Midbrain (tissue), 1 donor: ENCODE results near the gene CFL1.

Experiments used
- DNase-seq: peaks from one replicate; lab custom pipeline; 2025; lab: John Stamatoyannopoulos, UW

CFL1 gene

DNA sequence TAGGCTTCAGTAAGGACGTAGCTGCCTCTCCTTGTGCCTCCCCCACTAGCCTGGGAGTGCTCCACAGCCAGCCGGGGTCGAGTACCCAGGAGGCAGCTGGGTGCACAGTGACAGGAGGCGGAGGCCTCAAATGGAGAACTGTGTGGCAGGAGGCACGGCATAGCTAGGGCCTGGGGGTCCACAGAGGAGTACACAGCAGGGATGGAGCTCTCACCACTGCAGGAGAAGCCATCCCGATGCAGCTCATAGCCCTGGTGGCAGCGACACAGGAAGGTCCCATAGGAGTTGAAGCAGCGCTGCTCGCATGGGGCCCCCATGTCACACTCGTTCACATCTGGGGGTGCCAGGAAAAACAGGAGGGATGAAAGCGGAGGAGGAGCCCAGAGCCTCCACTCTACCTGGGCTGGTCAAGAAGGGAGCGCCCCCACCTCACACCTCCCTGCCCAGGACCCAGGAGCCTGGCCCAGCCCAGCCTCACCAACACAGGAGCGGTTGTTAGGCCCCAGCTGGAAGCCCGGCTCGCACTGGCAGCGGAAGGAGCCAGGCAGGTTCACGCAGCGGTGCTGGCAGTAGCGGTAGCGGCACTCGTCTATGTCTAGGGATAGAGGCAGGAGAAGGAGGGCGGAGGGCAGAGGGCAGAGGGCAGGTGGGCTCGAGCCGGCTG lies 11.8 kb upstream of the CFL1 start:
- DNase-seq, result no peak

DNA sequence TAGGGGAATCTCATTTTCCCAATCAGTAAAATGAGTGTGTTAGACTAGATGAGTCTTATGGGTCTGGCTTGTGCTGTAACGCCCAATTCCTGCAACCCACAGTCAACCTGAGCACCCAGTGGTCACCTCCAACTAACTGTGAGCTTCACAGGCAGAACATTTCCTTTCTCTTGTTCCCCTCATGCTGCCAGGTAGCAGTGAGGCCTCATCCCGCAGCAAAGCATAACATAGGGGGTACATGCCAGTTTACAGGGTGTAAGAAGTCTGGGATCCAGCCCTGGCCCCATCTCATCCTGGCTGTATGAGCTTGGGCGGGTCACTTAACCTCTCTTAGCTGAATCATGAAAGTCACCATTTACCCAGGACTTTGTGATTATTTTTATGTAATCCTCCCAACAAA lies 10.9 kb upstream of the CFL1 start:
- no peak for DNase-seq

GRCh38 chr11:65868076-65868667 lies 10.2 kb upstream of the CFL1 start:
- peak; percentile 22 for DNase-seq

DNA sequence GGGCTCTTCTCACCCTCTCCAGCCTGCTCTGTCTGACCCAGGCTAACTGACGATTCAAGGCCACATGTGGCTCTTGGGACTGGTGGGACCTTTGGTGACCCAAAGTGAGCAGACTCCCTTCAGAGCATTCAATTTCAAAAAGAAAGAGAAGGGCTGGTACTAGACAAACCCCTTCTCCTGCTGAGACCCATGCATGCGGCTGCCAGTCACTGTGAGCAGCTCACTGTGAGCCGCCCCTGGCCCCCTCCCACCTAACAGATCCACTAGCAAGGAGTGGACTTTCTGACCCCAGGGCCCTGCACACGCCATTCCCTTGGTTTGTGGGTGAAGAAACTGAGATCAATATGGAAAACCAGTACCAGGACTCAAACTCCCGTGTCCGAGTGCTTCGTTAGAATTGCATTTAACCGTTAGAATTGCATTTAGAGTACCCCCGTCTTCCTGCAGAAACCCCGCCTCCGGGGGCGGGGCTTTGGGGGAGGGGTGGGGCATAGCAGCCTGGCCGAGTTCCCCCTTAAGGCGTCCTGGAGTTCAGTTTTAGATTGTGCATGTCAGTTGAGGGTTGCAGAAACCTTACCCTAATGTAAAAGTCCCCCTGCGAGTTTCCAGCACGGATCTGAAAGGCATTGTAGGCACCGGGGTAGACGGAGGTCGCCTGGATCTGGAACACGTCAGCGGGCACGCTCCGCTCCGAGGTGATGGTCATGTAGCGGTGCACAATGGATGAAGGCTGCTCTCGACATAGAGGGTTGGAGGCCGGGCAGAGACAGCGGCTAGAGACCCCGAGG lies 9.5 kb upstream of the CFL1 start:
- DNase-seq, result no peak

DNA sequence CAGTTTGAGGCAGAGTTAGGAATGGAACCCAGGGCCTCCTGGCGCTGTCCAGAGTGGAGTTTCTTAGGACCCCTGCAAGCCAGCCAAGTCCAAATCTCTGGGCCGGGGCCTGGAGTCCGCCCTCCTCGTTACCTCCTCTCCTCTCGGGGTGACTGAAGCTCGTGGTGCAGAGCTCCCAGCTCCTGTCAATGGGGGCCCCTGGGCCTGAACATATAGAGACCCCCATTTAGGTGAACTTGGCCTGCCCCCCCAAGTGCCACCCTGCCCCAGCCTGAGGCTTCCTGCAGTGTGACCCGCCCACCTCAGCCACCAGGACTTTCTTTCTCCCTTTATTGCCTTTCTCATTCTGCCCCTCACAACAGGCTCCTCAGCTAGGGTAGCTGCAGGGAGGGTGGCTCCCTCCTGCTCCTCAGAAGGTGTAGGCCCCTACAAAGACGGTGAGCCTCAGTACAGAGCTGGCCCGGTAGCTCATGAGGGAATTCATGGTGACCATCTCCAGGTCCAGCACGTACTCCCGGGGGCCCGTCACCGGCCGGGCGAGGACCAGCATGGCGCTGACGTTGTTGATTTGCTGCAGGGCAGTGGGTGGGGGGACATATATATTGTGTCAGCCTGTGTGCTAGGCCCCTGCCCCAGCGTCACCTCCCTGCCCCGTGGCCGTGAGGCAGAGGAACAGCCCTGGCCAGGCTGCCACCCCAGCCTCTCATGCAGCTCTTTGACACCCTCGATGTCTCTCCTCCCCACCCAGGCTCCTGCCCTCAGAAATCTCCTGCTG lies 8.7 kb upstream of the CFL1 start:
- DNase-seq, result no peak

GRCh38 chr11:65865550-65866172 lies 7.7 kb upstream of the CFL1 start:
- no peak for DNase-seq

DNA sequence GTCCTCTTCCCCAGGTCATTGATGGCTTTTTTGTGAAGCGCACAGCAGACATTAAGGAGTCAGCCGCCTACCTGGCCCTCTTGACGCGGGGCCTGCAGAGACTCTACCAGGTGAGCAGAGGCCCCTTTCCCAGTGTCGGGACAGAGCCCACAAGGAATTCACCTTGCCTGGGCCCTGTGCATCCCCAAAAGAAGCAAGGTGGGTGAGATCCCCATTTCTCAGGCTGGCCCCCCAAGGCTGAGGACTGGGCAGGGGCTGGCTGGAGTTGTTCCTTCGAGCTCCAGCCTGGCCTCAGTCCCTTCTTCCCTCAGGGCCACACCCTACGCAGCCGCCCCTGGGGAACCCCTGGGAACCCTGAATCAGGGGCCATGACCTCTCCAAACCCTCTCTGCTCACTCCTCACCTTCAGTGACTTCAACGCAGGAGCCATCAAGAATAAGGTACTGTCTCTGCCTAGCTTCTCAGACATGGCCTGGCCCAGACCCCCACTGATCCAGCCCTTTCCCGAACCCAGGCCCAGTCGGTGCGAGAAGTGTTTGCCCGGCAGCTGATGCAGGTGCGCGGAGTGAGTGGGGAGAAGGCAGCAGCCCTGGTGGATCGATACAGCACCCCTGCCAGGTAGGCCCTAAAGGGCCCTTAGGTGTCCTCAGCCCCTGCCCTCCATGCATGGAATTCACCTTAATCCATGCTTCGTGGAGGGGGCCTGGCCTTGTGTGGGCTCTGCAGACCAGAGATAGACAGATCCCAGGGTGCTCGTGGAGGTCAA lies 6.9 kb upstream of the CFL1 start:
- no peak for DNase-seq

DNA sequence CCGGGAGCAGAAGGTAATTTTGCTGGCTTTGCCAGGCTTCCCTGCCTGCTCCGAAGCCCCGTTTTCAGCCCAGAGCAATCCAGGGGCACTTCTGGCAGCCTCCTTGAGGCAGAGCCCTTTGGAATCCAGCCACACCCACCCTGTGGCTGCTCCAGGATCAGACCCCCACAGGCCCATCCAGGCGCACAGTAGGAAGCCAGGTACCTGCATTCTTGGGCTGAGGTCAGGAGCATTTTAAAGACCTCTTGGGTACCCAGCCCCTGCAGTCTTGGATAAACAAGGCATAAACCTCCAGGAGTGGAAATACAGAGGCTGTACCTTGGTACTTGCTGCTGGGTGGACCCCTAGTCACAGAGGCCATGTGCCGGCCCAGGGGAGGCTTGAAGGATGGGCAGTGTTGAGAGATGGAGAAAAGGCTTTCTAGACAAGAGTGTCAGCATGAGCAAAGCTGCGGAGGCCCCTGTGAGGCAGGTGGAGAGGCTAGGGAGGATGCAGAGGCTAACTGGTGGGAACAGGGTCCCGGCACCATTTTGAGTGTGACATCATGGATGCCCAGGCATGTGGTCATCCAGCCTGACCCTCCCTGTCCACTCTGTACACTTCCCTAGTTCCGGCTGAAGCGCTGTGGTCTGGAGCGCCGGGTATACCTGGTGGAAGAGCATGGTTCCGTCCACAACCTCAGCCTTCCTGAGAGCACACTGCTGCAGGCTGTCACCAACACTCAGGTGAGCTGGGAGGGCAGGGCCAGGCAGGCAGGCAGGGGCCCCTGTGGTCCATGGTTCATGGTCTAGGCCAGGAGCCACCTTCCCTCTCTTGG lies 6.1 kb upstream of the CFL1 start:
- no peak for DNase-seq

DNA sequence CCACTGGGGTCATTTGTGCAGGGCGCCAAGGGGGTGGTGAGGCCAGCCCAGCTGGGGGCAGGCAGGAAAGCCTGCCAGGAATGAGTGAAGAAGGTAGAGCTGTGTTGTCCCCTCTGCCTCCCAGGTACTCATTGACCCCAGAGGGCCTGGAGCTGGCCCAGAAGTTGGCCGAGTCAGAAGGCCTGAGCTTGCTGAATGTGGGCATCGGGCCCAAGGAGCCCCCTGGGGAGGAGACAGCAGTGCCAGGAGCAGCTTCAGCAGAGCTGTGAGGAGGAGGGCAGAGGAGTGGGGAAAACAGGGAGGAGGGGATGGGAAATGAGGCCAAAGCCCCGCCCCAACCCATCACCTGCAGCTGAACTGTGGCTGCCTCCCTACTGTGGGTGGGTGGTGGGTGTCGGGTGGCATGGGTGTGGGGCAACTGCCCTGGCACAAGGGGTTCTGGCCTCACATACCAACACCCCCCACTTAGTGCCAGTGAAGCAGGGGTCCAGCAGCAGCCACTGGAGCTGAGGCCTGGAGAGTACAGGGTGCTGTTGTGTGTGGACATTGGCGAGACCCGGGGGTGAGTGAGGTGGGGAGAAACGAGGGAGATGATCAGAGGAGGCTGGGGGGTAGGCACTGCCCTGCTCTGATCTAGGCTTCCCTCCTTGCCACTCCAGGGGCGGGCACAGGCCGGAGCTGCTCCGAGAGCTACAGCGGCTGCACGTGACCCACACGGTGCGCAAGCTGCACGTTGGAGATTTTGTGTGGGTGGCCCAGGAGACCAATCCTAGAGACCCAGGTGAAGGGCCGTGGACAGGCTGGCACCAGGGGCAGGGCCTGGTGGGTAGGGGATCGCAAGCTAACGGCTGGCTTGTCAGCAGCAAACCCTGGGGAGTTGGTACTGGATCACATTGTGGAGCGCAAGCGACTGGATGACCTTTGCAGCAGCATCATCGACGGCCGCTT lies 5.2 kb upstream of the CFL1 start:
- DNase-seq, result no peak

DNA sequence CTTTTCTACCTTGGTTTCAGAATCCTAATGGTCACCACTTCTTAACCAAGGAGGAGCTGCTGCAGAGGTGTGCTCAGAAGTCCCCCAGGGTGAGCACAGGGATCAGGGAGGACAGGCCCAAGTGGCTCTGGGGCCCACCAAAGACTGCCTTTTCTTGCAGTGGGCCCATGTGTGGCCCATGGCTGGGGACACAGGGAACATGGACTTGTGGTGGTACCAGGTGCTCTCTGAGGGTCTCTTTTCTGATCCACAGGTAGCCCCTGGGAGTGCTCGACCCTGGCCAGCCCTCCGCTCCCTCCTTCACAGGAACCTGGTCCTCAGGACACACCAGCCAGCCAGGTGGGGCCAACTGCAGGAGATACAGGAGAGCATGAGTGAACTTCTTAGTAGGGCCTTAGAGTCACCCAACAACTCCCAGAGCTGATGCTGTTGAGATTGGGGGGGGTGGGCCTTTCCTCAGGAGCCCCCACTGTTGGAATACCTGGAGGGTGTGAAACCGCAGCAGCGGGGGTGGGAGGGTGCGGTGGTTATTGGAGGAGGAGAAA lies 4.3 kb upstream of the CFL1 start:
- no peak for DNase-seq

GRCh38 chr11:65861533-65862183 lies 3.7 kb upstream of the CFL1 start:
- no peak for DNase-seq

GRCh38 chr11:65861165-65861505 lies 3.2 kb upstream of the CFL1 start:
- DNase-seq, result no peak

GRCh38 chr11:65860278-65861164 lies 2.5 kb upstream of the CFL1 start, which contains the start of gene MUS81:
TSS of gene MUS81 (plus strand) at chr11:65860433. CDS start at chr11:65860754, 321 bp downstream.
- peak; percentile 94 for DNase-seq

DNA sequence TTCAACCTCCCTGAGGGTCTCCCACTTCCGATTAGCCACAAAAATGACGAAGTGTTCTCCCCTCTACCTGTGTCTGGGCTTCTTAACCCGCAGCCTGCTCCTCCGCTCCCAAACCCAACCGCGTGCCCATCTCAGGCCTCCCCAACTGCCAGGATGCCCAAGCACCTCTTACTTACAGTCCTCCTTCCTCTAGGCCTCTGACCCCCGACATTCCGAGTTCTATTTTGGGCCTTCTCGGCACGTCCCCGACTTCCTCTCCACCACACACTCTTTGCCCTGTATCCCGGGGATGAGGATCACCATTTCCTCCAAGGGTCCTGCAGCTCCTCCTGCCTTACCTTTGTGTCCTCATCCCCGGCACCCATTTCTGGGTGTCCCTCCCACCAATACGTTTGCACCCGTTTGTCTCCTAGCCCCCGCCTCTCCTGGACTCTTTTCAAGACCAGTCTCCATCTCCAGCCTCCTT lies 1.9 kb upstream of the CFL1 start:
- peak; percentile 69 for DNase-seq

GRCh38 chr11:65859095-65859811 lies 1.3 kb upstream of the CFL1 start:
- peak; percentile 92 for DNase-seq

DNA sequence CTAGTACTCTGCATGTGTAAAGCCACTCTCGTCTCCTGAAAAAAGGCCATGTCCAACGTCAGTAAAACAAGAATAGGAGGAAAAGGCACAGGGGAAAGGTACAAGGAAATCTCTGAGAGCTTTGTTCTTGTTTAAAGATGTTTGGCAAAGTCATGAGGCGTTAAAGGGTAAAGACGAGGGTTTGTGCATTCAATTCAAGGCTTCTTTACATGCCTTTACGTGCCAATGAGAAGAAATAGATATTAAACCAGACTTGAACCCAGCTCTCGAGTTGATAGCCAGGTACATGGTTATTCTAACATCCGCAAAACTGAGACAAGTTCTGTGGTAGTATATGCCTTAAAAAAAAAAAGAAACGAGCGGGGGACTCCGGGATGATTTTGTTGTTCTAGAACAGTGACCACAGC lies 704 bp upstream of the CFL1 start:
- DNase-seq, result no peak

DNA sequence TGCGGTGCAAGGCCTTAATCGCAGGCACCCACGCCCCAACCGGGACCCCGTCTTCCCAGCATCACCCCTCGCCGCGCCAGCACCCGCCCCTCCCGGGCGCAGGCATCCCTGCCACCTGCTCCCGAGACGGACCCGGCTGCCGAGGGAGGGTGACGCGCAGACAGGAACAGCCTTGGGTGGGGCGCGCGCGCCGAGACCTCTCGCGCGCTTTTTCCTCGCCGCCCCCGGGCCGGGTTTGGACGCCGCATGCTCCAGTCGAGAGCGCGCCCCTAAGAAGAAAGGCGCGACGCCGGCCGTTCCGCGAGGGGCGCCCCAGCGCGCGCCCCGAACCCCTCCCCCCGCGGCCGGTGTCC lies 504 bp downstream of the CFL1 start:
- no peak for DNase-seq
